Neural progenitor cell (in vitro differentiated cells): ENCODE results near the gene FRS2. TPM values are rescaled to one million over a fixed set of nuclear protein-coding genes. Genes with fewer than 3 reads are reported as not detected.

Experiments
- DNase-seq: peaks from one replicate; pipeline ENCODE4 v3.0.0-alpha.2; 2016; ENCODE audit warnings: low spot score
- H2AFZ ChIP-seq: fragments of 200-600 bp; sonication (generic); replicated peaks from 2 replicates; pipeline ENCODE4 v1.6.1; 2016; ENCODE audit warnings: antibody characterized with exemption
- H3F3A ChIP-seq: fragments of 200-600 bp; sonication (generic); 2 replicates; pipeline ENCODE4 v1.6.1; 2016; ENCODE audit warnings: antibody characterized with exemption, low read depth
- H3K27ac ChIP-seq: fragments of 200-600 bp; sonication (generic); 2 replicates; pipeline ENCODE4 v1.5.1; 2016; ENCODE audit warnings: mild to moderate bottlenecking
- H3K27me3 ChIP-seq: fragments of 200-600 bp; sonication (generic); 2 replicates; pipeline ENCODE4 v1.6.1; 2016; ENCODE audit warnings: mild to moderate bottlenecking, moderate library complexity
- H3K36me3 ChIP-seq: fragments of 200-600 bp; sonication (generic); 2 replicates; pipeline ENCODE4 v1.5.1; 2016
- H3K4me1 ChIP-seq: fragments of 200-600 bp; sonication (generic); 2 replicates; pipeline ENCODE4 v1.6.1; 2016; ENCODE audit warnings: mixed run types
- H3K4me2 ChIP-seq: fragments of 200-600 bp; sonication (generic); 2 replicates; pipeline ENCODE4 v1.6.1; 2016
- H3K4me3 ChIP-seq: fragments of 200-600 bp; sonication (generic); 2 replicates; pipeline ENCODE4 v1.5.1; 2016
- H3K79me2 ChIP-seq: fragments of 200-600 bp; sonication (generic); 2 replicates; pipeline ENCODE4 v1.6.1; 2016; ENCODE audit warnings: low read depth
- H3K9ac ChIP-seq: fragments of 200-600 bp; sonication (generic); 2 replicates; pipeline ENCODE4 v1.6.1; 2016
- H3K9me3 ChIP-seq: fragments of 200-600 bp; sonication (generic); 2 replicates; pipeline ENCODE4 v1.5.1; 2016; ENCODE audit warnings: low read depth
- H4K20me1 ChIP-seq: fragments of 200-600 bp; sonication (generic); 2 replicates; pipeline ENCODE4 v1.6.1; 2016; ENCODE audit warnings: low read depth
- H3K27ac Mint-ChIP-seq: 3 replicates; pipeline ENCODE4 v1.8.0; 2021; ENCODE audit warnings: mixed read lengths
- H3K27me3 Mint-ChIP-seq: 2 replicates; pipeline ENCODE4 v1.8.0; 2022; ENCODE audit warnings: low read depth, mild to moderate bottlenecking, inconsistent platforms, moderate library complexity, mixed read lengths; ENCODE audit not compliant: insufficient read depth
- H3K36me3 Mint-ChIP-seq: 3 replicates; pipeline ENCODE4 v1.8.0; 2021; ENCODE audit warnings: mixed read lengths
- H3K4me1 Mint-ChIP-seq: 3 replicates; pipeline ENCODE4 v1.8.0; 2021; ENCODE audit warnings: mixed read lengths
- H3K4me3 Mint-ChIP-seq: 3 replicates; pipeline ENCODE4 v1.8.0; 2021; ENCODE audit warnings: mild to moderate bottlenecking, moderate library complexity, mixed read lengths
- H3K9me3 Mint-ChIP-seq: 3 replicates; pipeline ENCODE4 v1.8.0; 2020; ENCODE audit warnings: mixed read lengths
- EZH2 ChIP-seq: fragments of 200-600 bp; sonication (generic); IDR thresholded peaks from 2 replicates; pipeline ENCODE4 v1.6.1; 2017; ENCODE audit warnings: antibody characterized with exemption, mild to moderate bottlenecking, moderate library complexity
- EZH2phosphoT487 ChIP-seq: fragments of 200-600 bp; sonication (generic); IDR thresholded peaks from 2 replicates; pipeline ENCODE4 v1.6.1; 2017; ENCODE audit warnings: antibody characterized with exemption
- total RNA-seq: library from RNA; depleted of rRNA; stranded (reverse); fragments of >200 nt; gene quantifications from 2 replicates; pipeline ENCODE4 v1.2.3, GENCODE V29; 2015; ENCODE audit warnings: low replicate concordance
- TF ChIP-seq, protein P1 (sequence below): fragments of 200-600 bp; sonication (generic); IDR thresholded peaks from 2 replicates; pipeline ENCODE4 v1.5.1; 2017; ENCODE audit warnings: antibody characterized with exemption, mild to moderate bottlenecking

Gene FRS2
- total RNA-seq, 1 donor from 2014 or later: 128 TPM

DNA sequence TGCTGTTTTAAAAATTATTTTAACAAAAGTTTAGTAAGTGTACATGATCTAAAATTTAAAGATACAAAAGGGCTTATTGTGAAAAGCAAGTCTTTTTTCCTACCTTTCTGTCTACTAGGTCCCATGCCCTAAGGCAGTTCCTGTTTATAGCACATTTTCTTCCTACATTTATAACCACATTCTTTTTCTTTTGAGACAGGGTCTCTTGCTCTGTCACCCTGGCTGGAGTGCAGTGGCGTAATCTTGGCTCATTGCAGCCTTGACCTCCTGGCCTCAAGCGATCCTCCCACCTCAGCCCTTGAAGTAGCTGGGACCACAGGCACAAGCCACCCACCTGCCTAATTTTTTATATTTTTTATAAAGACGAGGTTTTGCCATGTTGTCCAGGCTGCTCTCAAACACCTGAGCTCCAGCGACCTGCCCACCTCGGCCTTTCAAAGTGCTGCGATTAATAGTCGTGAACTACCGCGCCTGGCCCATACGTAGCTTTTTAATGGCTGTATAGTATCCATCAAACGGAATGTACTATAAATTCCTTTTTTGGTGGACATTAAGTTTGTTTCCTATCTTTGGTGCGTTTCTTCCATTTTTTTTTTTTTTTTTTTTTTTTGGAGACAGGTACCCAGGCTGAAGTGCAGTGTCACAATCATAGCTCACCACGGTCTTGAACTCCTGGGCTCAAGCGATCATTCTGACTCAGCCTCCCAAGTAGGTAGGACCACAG is 20.9 kb downstream of the FRS2 start:
- H3K79me2 ChIP-seq: peaks cover 100% of the 10 kb centered on the region

DNA sequence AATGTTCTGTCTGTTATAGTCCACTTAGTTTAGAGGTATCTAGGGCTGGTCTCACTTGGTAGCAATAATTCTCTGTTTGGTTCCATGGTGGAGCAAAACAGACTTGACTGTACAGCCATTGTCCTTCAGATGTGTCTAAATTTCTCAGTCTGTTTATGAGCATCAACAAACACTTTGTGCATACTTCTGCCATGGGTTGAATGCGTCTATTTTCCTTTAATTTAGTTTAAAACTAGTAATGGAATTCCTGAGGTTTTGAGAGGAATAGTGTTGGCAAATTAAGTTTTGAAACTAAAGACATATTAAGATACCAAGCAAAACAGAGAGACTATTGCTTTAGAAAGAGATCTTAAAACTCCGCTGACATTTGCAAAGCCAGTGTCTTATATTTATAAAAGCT is 22.6 kb downstream of the FRS2 start:
- TF ChIP-seq EZH2 (no peak), EZH2phosphoT487 (no peak)
- TF ChIP-seq, protein P1, sequence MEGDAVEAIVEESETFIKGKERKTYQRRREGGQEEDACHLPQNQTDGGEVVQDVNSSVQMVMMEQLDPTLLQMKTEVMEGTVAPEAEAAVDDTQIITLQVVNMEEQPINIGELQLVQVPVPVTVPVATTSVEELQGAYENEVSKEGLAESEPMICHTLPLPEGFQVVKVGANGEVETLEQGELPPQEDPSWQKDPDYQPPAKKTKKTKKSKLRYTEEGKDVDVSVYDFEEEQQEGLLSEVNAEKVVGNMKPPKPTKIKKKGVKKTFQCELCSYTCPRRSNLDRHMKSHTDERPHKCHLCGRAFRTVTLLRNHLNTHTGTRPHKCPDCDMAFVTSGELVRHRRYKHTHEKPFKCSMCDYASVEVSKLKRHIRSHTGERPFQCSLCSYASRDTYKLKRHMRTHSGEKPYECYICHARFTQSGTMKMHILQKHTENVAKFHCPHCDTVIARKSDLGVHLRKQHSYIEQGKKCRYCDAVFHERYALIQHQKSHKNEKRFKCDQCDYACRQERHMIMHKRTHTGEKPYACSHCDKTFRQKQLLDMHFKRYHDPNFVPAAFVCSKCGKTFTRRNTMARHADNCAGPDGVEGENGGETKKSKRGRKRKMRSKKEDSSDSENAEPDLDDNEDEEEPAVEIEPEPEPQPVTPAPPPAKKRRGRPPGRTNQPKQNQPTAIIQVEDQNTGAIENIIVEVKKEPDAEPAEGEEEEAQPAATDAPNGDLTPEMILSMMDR: no peak
- H4K20me1 ChIP-seq: peaks cover 24% of the 10 kb centered on the region
- H3K27ac ChIP-seq: no peak overlapping the region
- no peaks in the 10 kb centered on the region for H3K4me1 ChIP-seq
- H3K4me3 Mint-ChIP-seq: no peak overlapping the region
- H3K79me2 ChIP-seq: peaks cover 100% of the 10 kb centered on the region
- peaks cover 5% of the 10 kb centered on the region for H3K36me3 ChIP-seq
- peaks cover 30% of the 10 kb centered on the region for H3K9me3 Mint-ChIP-seq
- H3K27me3 Mint-ChIP-seq: no peaks in the 10 kb centered on the region
- no peaks in the 10 kb centered on the region for H3K4me1 Mint-ChIP-seq
- no peak overlapping the region for H2AFZ ChIP-seq
- peaks cover 51% of the 10 kb centered on the region for H3K36me3 Mint-ChIP-seq
- no peak overlapping the region for H3K4me2 ChIP-seq
- no peak overlapping the region for H3K4me3 ChIP-seq
- no peak for DNase-seq
- H3K9me3 ChIP-seq: no peaks in the 10 kb centered on the region
- H3F3A ChIP-seq: no peaks in the 10 kb centered on the region
- H3K27ac Mint-ChIP-seq: no peak overlapping the region
- H3K9ac ChIP-seq: no peak overlapping the region
- no peaks in the 10 kb centered on the region for H3K27me3 ChIP-seq

More for the DNA sequence above, 20.9 kb downstream of the FRS2 start:
- H3K27ac Mint-ChIP-seq: no peak overlapping the region
- no peaks in the 10 kb centered on the region for H3K27me3 ChIP-seq
- no peaks in the 10 kb centered on the region for H3K4me1 ChIP-seq
- H3K9me3 Mint-ChIP-seq: peaks cover 33% of the 10 kb centered on the region
- H3K27me3 Mint-ChIP-seq: no peaks in the 10 kb centered on the region
- H3F3A ChIP-seq: no peaks in the 10 kb centered on the region
- no peak for DNase-seq
- H3K9me3 ChIP-seq: peaks cover 10% of the 10 kb centered on the region
- H3K4me1 Mint-ChIP-seq: no peaks in the 10 kb centered on the region
- H3K4me2 ChIP-seq: no peak overlapping the region
- no peak overlapping the region for H3K4me3 Mint-ChIP-seq
- H3K27ac ChIP-seq: no peak overlapping the region
- H3K9ac ChIP-seq: no peak overlapping the region
- H2AFZ ChIP-seq: no peak overlapping the region
- H4K20me1 ChIP-seq: peaks cover 24% of the 10 kb centered on the region
- H3K4me3 ChIP-seq: no peak overlapping the region
- no peak for TF ChIP-seq EZH2
- TF ChIP-seq, protein P1: no peak
- TF ChIP-seq EZH2phosphoT487: no peak
- H3K36me3 ChIP-seq: peaks cover 8% of the 10 kb centered on the region
- peaks cover 57% of the 10 kb centered on the region for H3K36me3 Mint-ChIP-seq

DNA sequence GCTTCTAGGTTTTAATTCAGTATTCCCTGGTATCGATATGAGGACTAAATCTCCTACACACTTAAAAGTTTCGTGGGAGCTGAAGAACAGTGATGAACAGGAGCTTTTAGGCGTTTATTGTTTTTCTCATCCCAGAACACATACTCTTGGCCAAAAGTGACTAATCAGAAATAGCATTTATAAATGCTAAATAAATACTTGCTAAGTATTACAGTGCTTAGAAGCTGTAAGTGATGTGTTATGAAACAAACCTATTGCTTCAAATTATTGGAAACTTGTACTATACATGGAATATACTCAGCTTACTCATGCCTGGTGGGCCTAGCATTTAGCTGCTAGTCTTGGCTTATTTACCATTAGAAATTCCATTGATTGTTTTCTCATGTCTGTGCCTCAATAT is 24.9 kb downstream of the FRS2 start:
- Mint-ChIP-seq H3K27ac (no peak overlapping the region), H3K4me3 (no peak overlapping the region), H3K9me3 (peaks cover 27% of the 10 kb centered on the region), H3K27me3 (no peaks in the 10 kb centered on the region), H3K36me3 (peaks cover 51% of the 10 kb centered on the region), H3K4me1 (no peaks in the 10 kb centered on the region)
- Histone ChIP-seq H3K79me2 (peaks cover 100% of the 10 kb centered on the region), H3F3A (no peaks in the 10 kb centered on the region), H3K27ac (no peak overlapping the region), H3K36me3 (peaks cover 3% of the 10 kb centered on the region), H3K4me2 (no peak overlapping the region), H2AFZ (no peak overlapping the region), H3K27me3 (no peaks in the 10 kb centered on the region), H3K4me1 (no peaks in the 10 kb centered on the region), H3K9ac (no peak overlapping the region), H3K4me3 (no peak overlapping the region), H3K9me3 (no peaks in the 10 kb centered on the region), H4K20me1 (peaks cover 44% of the 10 kb centered on the region)
- TF ChIP-seq, protein P1: no peak
- TF ChIP-seq EZH2: no peak
- TF ChIP-seq EZH2phosphoT487: no peak
- no peak for DNase-seq
